ENCODE data around the gene SNRNP200. TPM values are rescaled to one million over a fixed set of nuclear protein-coding genes. Genes with fewer than 3 reads are reported as not detected.

The SNRNP200 gene
- total and polyA plus RNA-seq, 2 donors from 2014 or later, result 46.7 to 118 TPM

GRCh38 chr2:96340493-96341414, 35.4 kb upstream of the SNRNP200 start:
- no peak overlapping the region for H3K9ac ChIP-seq (ENCODE audit: low read length in 3 of 3)
- DNase-seq (no peak), FAIRE-seq (no peak)
- no peak overlapping the region for H3K4me3 ChIP-seq (ENCODE audit: low read length in 3 of 3)
- no peaks in the 10 kb centered on the region for H3K27me3 ChIP-seq (ENCODE audit: control insufficient read depth, insufficient read depth, low read length)
- intact Hi-C loops (cut with DNase I), result no loop called here
- H3K9me3 ChIP-seq (ENCODE audit: control insufficient read depth in 2 of 3, insufficient read depth in 1 of 3, low read length in 3 of 3), result no peaks in the 10 kb centered on the region
- peaks cover 0 to 4% (median 4%) of the 10 kb centered on the region in 3 donors for H3K4me1 ChIP-seq (ENCODE audit: control insufficient read depth in 2 of 3, insufficient read depth in 2 of 3, low read depth in 1 of 3, low read length in 3 of 3)
- peaks cover 0 to 4% (median 0%) of the 10 kb centered on the region in 3 donors for H3K36me3 ChIP-seq (ENCODE audit: control insufficient read depth in 2 of 3, insufficient read depth in 3 of 3, low read length in 3 of 3)
- no peak overlapping the region for H3K27ac ChIP-seq (ENCODE audit: low read depth in 2 of 2, low read length in 2 of 2)
- no peak for TF ChIP-seq CTCF (IDR thresholded peaks at IDR 0.05; ENCODE audit: borderline replicate concordance, extremely low read depth, insufficient read depth)

GRCh38 chr2:96336873-96337272, 31.5 kb upstream of the SNRNP200 start:
- FAIRE-seq, result no peak

GRCh38 chr2:96336104-96336775, 30.9 kb upstream of the SNRNP200 start:
- H3K9me3 ChIP-seq (ENCODE audit: control insufficient read depth in 2 of 3, insufficient read depth in 1 of 3, low read length in 3 of 3), result no peaks in the 10 kb centered on the region
- H3K36me3 ChIP-seq (ENCODE audit: control insufficient read depth in 2 of 3, insufficient read depth in 3 of 3, low read length in 3 of 3), result no peaks in the 10 kb centered on the region
- H3K27me3 ChIP-seq (ENCODE audit: control insufficient read depth, insufficient read depth, low read length), result no peaks in the 10 kb centered on the region
- intact Hi-C loops (cut with DNase I), result no loop called here
- FAIRE-seq (no peak), DNase-seq (no peak)
- no peak for TF ChIP-seq CTCF (IDR thresholded peaks at IDR 0.05; ENCODE audit: borderline replicate concordance, extremely low read depth, insufficient read depth)
- H3K27ac ChIP-seq (ENCODE audit: low read depth in 2 of 2, low read length in 2 of 2), result no peak overlapping the region
- H3K9ac ChIP-seq (ENCODE audit: low read length in 3 of 3), result peak overlapping the region in 1 of 3 donors; percentile 56
- peaks cover 0 to 9% (median 4%) of the 10 kb centered on the region in 3 donors for H3K4me1 ChIP-seq (ENCODE audit: control insufficient read depth in 2 of 3, insufficient read depth in 2 of 3, low read depth in 1 of 3, low read length in 3 of 3)
- H3K4me3 ChIP-seq (ENCODE audit: low read length in 3 of 3), result peak overlapping the region; percentile 61 to 87 (median 63)

More at GRCh38 chr2:96336873-96337272, 31.5 kb upstream of the SNRNP200 start:
- no peaks in the 10 kb centered on the region for H3K27me3 ChIP-seq (ENCODE audit: control insufficient read depth, insufficient read depth, low read length)
- no peak overlapping the region for H3K4me3 ChIP-seq (ENCODE audit: low read length in 3 of 3)
- intact Hi-C loops (cut with DNase I), result no loop called here
- H3K9ac ChIP-seq (ENCODE audit: low read length in 3 of 3), result no peak overlapping the region
- H3K4me1 ChIP-seq (ENCODE audit: control insufficient read depth in 2 of 3, insufficient read depth in 2 of 3, low read depth in 1 of 3, low read length in 3 of 3), result peaks cover 0 to 9% (median 4%) of the 10 kb centered on the region in 3 donors
- no peak overlapping the region for H3K27ac ChIP-seq (ENCODE audit: low read depth in 2 of 2, low read length in 2 of 2)
- no peaks in the 10 kb centered on the region for H3K36me3 ChIP-seq (ENCODE audit: control insufficient read depth in 2 of 3, insufficient read depth in 3 of 3, low read length in 3 of 3)
- no peak for DNase-seq
- H3K9me3 ChIP-seq (ENCODE audit: control insufficient read depth in 2 of 3, insufficient read depth in 1 of 3, low read length in 3 of 3), result no peaks in the 10 kb centered on the region
- no peak for TF ChIP-seq CTCF (IDR thresholded peaks at IDR 0.05; ENCODE audit: borderline replicate concordance, extremely low read depth, insufficient read depth)

Data from kidney (tissue), 14 donors.